GM12801 (cell line): ENCODE data around the gene PAX7.

ENCODE experiments used
- CTCF ChIP-seq: IDR thresholded peaks from one replicate; pipeline ENCODE4 v1.5.1; 2011; ENCODE audit warnings: control low read depth; ENCODE audit not compliant: insufficient read length; ENCODE audit errors: extremely low read depth

PAX7 gene

GRCh38 chr1:18630511-18631495 is at the start of gene PAX7:
Gene PAX7 (plus strand): TSS chr1:18630846. CDS start chr1:18631604, 758 bp downstream.
- no peak for TF ChIP-seq CTCF

- no peak for TF ChIP-seq CTCF
Observed at GRCh38 chr1:18581420-18581880, 49.2 kb upstream of the PAX7 start.

GRCh38 chr1:18582890-18583289 is 47.8 kb upstream of the PAX7 start:
- TF ChIP-seq CTCF: no peak

- no peak for TF ChIP-seq CTCF
Observed at GRCh38 chr1:18583326-18583941, 47.2 kb upstream of the PAX7 start.

- TF ChIP-seq CTCF: no peak
Observed at GRCh38 chr1:18588093-18588492, 42.6 kb upstream of the PAX7 start.

GRCh38 chr1:18592368-18592767 is 38.3 kb upstream of the PAX7 start:
- TF ChIP-seq CTCF: no peak
